Gastrocnemius medialis (tissue), 4 donors: Measurements from ENCODE around the gene ARHGEF17. TPM values are rescaled to one million over a fixed set of nuclear protein-coding genes. Genes with fewer than 3 reads are reported as not detected.

Experiments used
- ATAC-seq, 2 donors: fragments of 150-250 bp; one replicate each; pipeline ENCODE4 v1.9.1; 2016
- DNase-seq, 2 donors: peaks; one replicate each; pipeline ENCODE4 v3.0.0-alpha.2; 2019
- H3K27ac ChIP-seq, 4 donors: fragments of 200-600 bp; sonication (generic); 1 replicate in 1 of 4; 2 replicates in 3 of 4; pipeline ENCODE4 v1.5.1; 2016 to 2018; ENCODE audit warnings: mild to moderate bottlenecking in 2 of 4, moderate library complexity in 1 of 4
- H3K27me3 ChIP-seq, 3 donors: fragments of 200-600 bp; sonication (generic) in 2 of 3; 1 replicate in 1 of 3; 2 replicates in 2 of 3; pipeline versions ENCODE4 v1.5.1 to v1.6.0; 2016 to 2019; ENCODE audit warnings: mild to moderate bottlenecking in 1 of 3, moderate library complexity in 1 of 3
- H3K36me3 ChIP-seq, 2 donors: fragments of 200-600 bp; sonication (generic) in 1 of 2; one replicate each; pipeline ENCODE4 v1.5.1; 2017 to 2018
- H3K4me1 ChIP-seq, 2 donors: fragments of 200-600 bp; sonication (generic) in 1 of 2; one replicate each; pipeline ENCODE4 v1.5.1; 2016 to 2017; ENCODE audit warnings: mild to moderate bottlenecking in 2 of 2
- H3K4me3 ChIP-seq, 4 donors: fragments of 200-600 bp; sonication (generic) in 3 of 4; 1 replicate in 1 of 4; 2 replicates in 3 of 4; pipeline ENCODE4 v1.5.1; 2016 to 2019; ENCODE audit warnings: mild to moderate bottlenecking in 2 of 4
- H3K9me3 ChIP-seq, 3 donors: fragments of 200-600 bp; sonication (generic) in 2 of 3; 1 replicate in 1 of 3; 2 replicates in 2 of 3; pipeline ENCODE4 v1.5.1; 2016 to 2019
- POLR2A ChIP-seq, 2 donors: fragments of 450-650 bp; IDR thresholded peaks; one replicate each; pipeline ENCODE4 v1.6.1; 2017; ENCODE audit warnings: antibody characterized with exemption in 2 of 2, mild to moderate bottlenecking in 2 of 2, moderate library complexity in 2 of 2
- in situ Hi-C, 4 donors: fragments of 200-750 bp; cut with MboI; loops; one replicate each; pipeline versions ENCODE4 v1.15.0 to v1.8.0; 2017; ENCODE audit warnings: low sequenced_read_pairs in 4 of 4
- intact Hi-C: fragments of 100-400 bp; cut with DNase I; formaldehyde crosslinking; loops from one replicate; pipeline ENCODE4 v1.15.1; 2023; ENCODE audit warnings: low total_unique reads
- total RNA-seq, 4 donors: library from RNA; depleted of rRNA; stranded (reverse); fragments of >200 nt; gene quantifications; one replicate each; pipeline versions ENCODE4 v1.1.0 to v1.2.3, GENCODE V29; 2016
- TF ChIP-seq, protein P1 (sequence below), 5 experiments: fragments of 450-650 bp in 3 of 5; fragments of 200-600 bp in 2 of 5; sonication (generic) in 2 of 5; IDR thresholded peaks in 4 of 5; conservative IDR thresholded peaks in 1 of 5; 1 replicate in 4 of 5; 2 replicates in 1 of 5; pipeline ENCODE4 v1.5.1; 2016 to 2019; ENCODE audit warnings: antibody characterized with exemption in 5 of 5, mild to moderate bottlenecking in 3 of 5, moderate library complexity in 3 of 5

Gene ARHGEF17
- total RNA-seq, 4 donors from 2014 or later: 8.9 to 16.9 (median 13.9) TPM

DNA sequence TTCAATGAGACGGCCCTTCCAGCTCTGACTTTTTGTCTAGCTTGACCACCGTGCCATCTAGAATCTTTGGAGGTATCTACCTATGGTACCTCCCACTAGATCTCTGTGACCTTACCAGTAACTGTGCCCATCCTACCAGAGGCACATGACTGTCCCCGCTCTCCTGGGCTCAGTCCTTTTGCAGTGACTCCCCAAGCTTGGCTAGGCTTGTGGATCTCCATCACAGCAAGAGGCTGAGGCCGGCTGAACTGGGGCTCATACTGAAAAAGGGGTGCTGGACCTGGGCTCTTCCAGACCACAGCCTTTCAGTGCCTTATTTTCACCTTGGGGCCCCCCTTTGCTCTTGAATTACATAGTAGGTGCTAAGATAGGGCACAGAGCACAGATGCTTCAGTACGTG, 95.5 kb downstream of the ARHGEF17 start:
- peak in 1 of 2 donors; percentile 5 for ATAC-seq
- DNase-seq: no peak
- H3K4me3 ChIP-seq: no peak overlapping the region
- no peaks in the 10 kb centered on the region for H3K27me3 ChIP-seq
- intact Hi-C loops (loop anchor here (5.0 kb wide), 1 partner anchor 259 kb away; no protein-coding TSS in a partner anchor), in situ Hi-C loops (loop anchor here in 3 of 4 donors (10.0 kb wide), 1 partner anchor 251 kb away; no protein-coding TSS in a partner anchor)
- no peaks in the 10 kb centered on the region for H3K9me3 ChIP-seq
- TF ChIP-seq, protein P1, sequence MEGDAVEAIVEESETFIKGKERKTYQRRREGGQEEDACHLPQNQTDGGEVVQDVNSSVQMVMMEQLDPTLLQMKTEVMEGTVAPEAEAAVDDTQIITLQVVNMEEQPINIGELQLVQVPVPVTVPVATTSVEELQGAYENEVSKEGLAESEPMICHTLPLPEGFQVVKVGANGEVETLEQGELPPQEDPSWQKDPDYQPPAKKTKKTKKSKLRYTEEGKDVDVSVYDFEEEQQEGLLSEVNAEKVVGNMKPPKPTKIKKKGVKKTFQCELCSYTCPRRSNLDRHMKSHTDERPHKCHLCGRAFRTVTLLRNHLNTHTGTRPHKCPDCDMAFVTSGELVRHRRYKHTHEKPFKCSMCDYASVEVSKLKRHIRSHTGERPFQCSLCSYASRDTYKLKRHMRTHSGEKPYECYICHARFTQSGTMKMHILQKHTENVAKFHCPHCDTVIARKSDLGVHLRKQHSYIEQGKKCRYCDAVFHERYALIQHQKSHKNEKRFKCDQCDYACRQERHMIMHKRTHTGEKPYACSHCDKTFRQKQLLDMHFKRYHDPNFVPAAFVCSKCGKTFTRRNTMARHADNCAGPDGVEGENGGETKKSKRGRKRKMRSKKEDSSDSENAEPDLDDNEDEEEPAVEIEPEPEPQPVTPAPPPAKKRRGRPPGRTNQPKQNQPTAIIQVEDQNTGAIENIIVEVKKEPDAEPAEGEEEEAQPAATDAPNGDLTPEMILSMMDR (IDR thresholded peaks at IDR 0.05 in 4 of 5, conservative IDR thresholded peaks at IDR 0.05 in 1 of 5): no peak
- no peak for TF ChIP-seq POLR2A (IDR thresholded peaks at IDR 0.05)
- H3K36me3 ChIP-seq: peaks cover 0 to 7% of the 10 kb centered on the region in 2 donors
- peak overlapping the region; percentile 3 to 43 (median 14) for H3K27ac ChIP-seq
- peaks cover 4 to 9% of the 10 kb centered on the region in 2 donors for H3K4me1 ChIP-seq

DNA sequence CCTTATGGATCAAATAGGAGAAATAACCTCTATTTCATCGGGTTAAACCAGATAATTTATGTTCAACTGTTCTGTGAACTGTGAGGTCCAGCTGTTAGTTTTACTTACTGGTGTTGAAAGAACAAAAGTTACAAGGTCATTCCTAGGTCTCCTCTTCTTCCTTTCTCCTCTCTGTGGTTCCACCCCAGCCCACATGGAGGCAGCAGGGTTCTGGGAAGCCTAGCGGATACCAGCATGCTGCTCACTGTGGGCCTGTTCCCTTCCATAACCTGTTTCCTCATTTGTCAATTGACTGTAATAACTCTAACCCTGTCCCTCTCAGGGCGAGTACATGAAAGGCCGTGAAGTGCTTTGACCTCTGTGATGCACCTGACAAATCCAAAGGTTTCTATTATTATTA, 96.0 kb downstream of the ARHGEF17 start:
- H3K36me3 ChIP-seq: peaks cover 0 to 10% of the 10 kb centered on the region in 2 donors
- no peak for TF ChIP-seq POLR2A (IDR thresholded peaks at IDR 0.05)
- TF ChIP-seq, protein P1 (IDR thresholded peaks at IDR 0.05 in 4 of 5, conservative IDR thresholded peaks at IDR 0.05 in 1 of 5): peak; percentile 50 to 74 (median 59)

DNA sequence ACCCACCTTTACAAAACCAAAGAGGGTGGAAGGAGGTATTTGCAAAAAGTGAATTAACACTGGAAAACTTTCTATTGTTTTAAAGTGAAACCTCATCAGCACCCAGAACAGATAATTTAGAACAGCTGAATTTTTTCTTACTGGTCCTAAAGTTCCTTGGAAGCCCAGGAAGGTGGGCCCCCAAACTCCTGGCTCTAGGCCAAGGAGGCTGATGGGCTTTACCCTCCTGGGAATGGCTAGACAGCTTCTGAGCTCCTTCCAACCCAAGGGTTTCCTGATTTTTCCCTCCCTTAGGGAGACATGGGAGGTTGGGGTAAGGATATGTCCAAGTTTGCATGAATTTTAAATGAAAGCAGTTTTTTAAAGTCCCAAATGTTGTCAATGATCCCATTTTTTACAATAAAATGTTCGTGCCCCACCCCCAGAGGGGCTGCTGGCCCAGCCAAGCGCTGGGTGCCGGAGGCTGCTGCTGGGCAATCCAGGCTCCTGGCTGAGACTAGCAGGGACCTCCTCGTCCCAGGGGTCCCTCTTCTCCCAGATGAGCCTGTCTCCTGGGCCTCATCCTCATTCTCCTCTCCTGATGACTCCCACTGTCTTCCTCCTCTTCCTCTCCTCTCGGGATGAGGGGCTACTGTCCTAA, 96.5 kb downstream of the ARHGEF17 start:
- TF ChIP-seq, protein P1 (IDR thresholded peaks at IDR 0.05 in 4 of 5, conservative IDR thresholded peaks at IDR 0.05 in 1 of 5): no peak
- no peak for TF ChIP-seq POLR2A (IDR thresholded peaks at IDR 0.05)
- in situ Hi-C loops: loop anchor here (5.0 to 10.0 kb wide), 2 partner anchors 250 to 258 kb away; no protein-coding TSS in a partner anchor
- DNase-seq (no peak), ATAC-seq (no peak)
- H3K9me3 ChIP-seq: no peaks in the 10 kb centered on the region
- peaks cover 0 to 13% of the 10 kb centered on the region in 2 donors for H3K36me3 ChIP-seq
- H3K27ac ChIP-seq: peak overlapping the region in 2 of 4 donors; percentile 3 to 8
- H3K4me1 ChIP-seq: peaks cover 4 to 9% of the 10 kb centered on the region in 2 donors
- no peaks in the 10 kb centered on the region for H3K27me3 ChIP-seq
- intact Hi-C loops: loop anchor here (5.0 kb wide), 1 partner anchor 258 kb away; no protein-coding TSS in a partner anchor
- no peak overlapping the region for H3K4me3 ChIP-seq

More for the DNA sequence above, 96.0 kb downstream of the ARHGEF17 start:
- intact Hi-C loops: loop anchor here (5.0 kb wide), 1 partner anchor 258 kb away; no protein-coding TSS in a partner anchor
- Histone ChIP-seq H3K4me1 (peaks cover 4 to 9% of the 10 kb centered on the region in 2 donors), H3K4me3 (no peak overlapping the region), H3K27ac (peak overlapping the region; percentile 3 to 43 (median 14)), H3K27me3 (no peaks in the 10 kb centered on the region), H3K9me3 (no peaks in the 10 kb centered on the region)
- peak in 1 of 2 donors; percentile 73 for DNase-seq
- in situ Hi-C loops: loop anchor here in 3 of 4 donors (10.0 kb wide), 1 partner anchor 251 kb away; no protein-coding TSS in a partner anchor
- ATAC-seq: peak; percentile 59 to 63

DNA sequence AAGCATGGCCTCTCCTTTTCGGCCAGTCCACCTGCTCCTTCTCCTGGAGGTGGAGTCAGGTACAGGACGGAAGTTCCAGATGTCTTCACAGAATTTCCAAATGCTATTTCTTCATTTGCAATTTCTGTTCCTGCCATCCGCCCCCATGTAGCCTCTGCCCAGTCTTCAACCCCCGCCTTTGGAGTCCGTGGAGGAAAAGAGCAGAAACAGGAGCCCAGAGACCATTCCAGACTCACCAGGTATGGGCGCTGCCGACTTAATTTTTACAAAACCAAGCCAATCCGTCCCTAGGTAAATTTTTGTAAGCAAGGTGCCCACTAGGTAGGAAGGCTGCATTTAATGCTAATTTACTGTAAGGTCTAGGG, 97.1 kb downstream of the ARHGEF17 start:
- H3K36me3 ChIP-seq: peaks cover 0 to 13% of the 10 kb centered on the region in 2 donors
- H3K27me3 ChIP-seq: no peaks in the 10 kb centered on the region
- TF ChIP-seq POLR2A (IDR thresholded peaks at IDR 0.05): no peak
- TF ChIP-seq, protein P1 (IDR thresholded peaks at IDR 0.05 in 4 of 5, conservative IDR thresholded peaks at IDR 0.05 in 1 of 5): no peak
- ATAC-seq (no peak), DNase-seq (no peak)
- no peaks in the 10 kb centered on the region for H3K9me3 ChIP-seq
- no peak overlapping the region for H3K4me3 ChIP-seq
- in situ Hi-C loops (loop anchor here (5.0 to 10.0 kb wide), 2 partner anchors 250 to 257 kb away; no protein-coding TSS in a partner anchor), intact Hi-C loops (no loop called here)
- H3K27ac ChIP-seq: no peak overlapping the region
- peaks cover 4 to 9% of the 10 kb centered on the region in 2 donors for H3K4me1 ChIP-seq
